Motor neuron (in vitro differentiated cells): ENCODE results near the gene ENTHD1. TPM values are rescaled to one million over a fixed set of nuclear protein-coding genes. Genes with fewer than 3 reads are reported as not detected.
A peak's percentile ranks its signal among the peaks of the same experiment; 100 is the strongest.

Source experiments
- ATAC-seq, 8 experiments: fragments of 200-7000 bp; cut with Tn5 transposase; replicated peaks in 6 of 8; 2 replicates each; pipeline ENCODE4 v1.8.0; 2021; ENCODE audit warnings: mild to moderate bottlenecking in 8 of 8, moderate library complexity in 8 of 8
- H3K27ac ChIP-seq, 2 donors: fragments of 250-450 bp; sonication (Bioruptor Pico); 2 replicates each; pipeline ENCODE4 v1.9.0; 2021; ENCODE audit warnings: antibody characterized with exemption in 2 of 2, mild to moderate bottlenecking in 2 of 2, moderate library complexity in 1 of 2
- H3K4me1 ChIP-seq, 2 donors: fragments of 250-450 bp; sonication (Bioruptor Pico); replicated peaks in 1 of 2; 2 replicates each; pipeline ENCODE4 v1.6.1; 2021; ENCODE audit warnings: antibody characterized with exemption in 2 of 2, mild to moderate bottlenecking in 2 of 2, moderate library complexity in 1 of 2
- H3K4me3 ChIP-seq, 5 donors: fragments of 250-450 bp; sonication (Bioruptor Pico); 2 replicates each; pipeline ENCODE4 v1.9.0; 2021; ENCODE audit warnings: antibody characterized with exemption in 5 of 5, mild to moderate bottlenecking in 5 of 5, moderate library complexity in 4 of 5
- WGBS, 10 experiments: fragments of 450-650 bp; shearing (Covaris generic); methylation state at CpG; one replicate each; pipeline ENCODE4 v1.0.0; 2022; 5-methylcytosine and 5-hydroxymethylcytosine counted together
- in situ Hi-C, 9 experiments: fragments of 400-800 bp; cut with MboI; loops; one replicate each; pipeline ENCODE4 v1.15.0; 2021; ENCODE audit warnings: low sequenced_read_pairs in 9 of 9, low pct_unique_long_range_greater_than_20kb in 2 of 9; ENCODE audit not compliant: unreplicated experiment in 9 of 9
- total RNA-seq, 8 experiments: library from RNA; unstranded; fragments of 300-600 nt; gene quantifications; 2 replicates each; pipeline versions ENCODE4 v1.2.3 to v1.2.4, GENCODE V29; 2022

Gene ENTHD1
- total RNA-seq, 8 experiments from 2014 or later = 0.04 to 0.38 TPM; not detected in 6

- 0 to 70% (median 56%) methylated on average over 1 to 4 of the region's 4 CpGs; no CpG with 5 or more reads in 1 of the 10 experiments for WGBS, 10 experiments
- Histone ChIP-seq H3K4me3 (no peak overlapping the region), H3K27ac (no peak overlapping the region), H3K4me1 (no peaks in the 10 kb centered on the region)
- peak in 1 of 8 experiments; percentile 31 for ATAC-seq
- in situ Hi-C loops = no loop called here
Measured at GRCh38 chr22:39814899-39815298, 78.7 kb downstream of the ENTHD1 start.

- WGBS, 10 experiments = 0 to 100% (median 64%) methylated on average over 1 to 3 of the region's 4 CpGs; no CpG with 5 or more reads in 2 of the 10 experiments
- in situ Hi-C loops = no loop called here
- ATAC-seq = no peak
- Histone ChIP-seq H3K4me1 (no peaks in the 10 kb centered on the region), H3K27ac (no peak overlapping the region), H3K4me3 (no peak overlapping the region)
Measured at GRCh38 chr22:39809772-39810557, 83.6 kb downstream of the ENTHD1 start.

- in situ Hi-C loops = no loop called here
- WGBS, 10 experiments = 0 to 35% (median 13%) methylated on average over 1 to 3 of the region's 3 CpGs; no CpG with 5 or more reads in 3 of the 10 experiments
- no peak overlapping the region for H3K27ac ChIP-seq
- H3K4me1 ChIP-seq = no peaks in the 10 kb centered on the region
- no peak overlapping the region for H3K4me3 ChIP-seq
- peak in 2 of 8 experiments; percentile 25 to 56 for ATAC-seq
Measured at GRCh38 chr22:39808081-39808480, 85.5 kb downstream of the ENTHD1 start.

GRCh38 chr22:39806109-39806508 lies 87.5 kb downstream of the ENTHD1 start:
- Histone ChIP-seq H3K27ac (no peak overlapping the region), H3K4me1 (no peaks in the 10 kb centered on the region), H3K4me3 (no peak overlapping the region)
- in situ Hi-C loops = no loop called here
- ATAC-seq = no peak
- WGBS, 10 experiments = 0 to 100% (median 71%) methylated on average over 1 to 2 of the region's 2 CpGs; no CpG with 5 or more reads in 2 of the 10 experiments

- Histone ChIP-seq H3K27ac (no peak overlapping the region), H3K4me3 (no peak overlapping the region), H3K4me1 (no peaks in the 10 kb centered on the region)
- no peak for ATAC-seq
- WGBS, 10 experiments = 14 to 90% (median 75%) methylated on average over 1 to 5 of the region's 5 CpGs; no CpG with 5 or more reads in 3 of the 10 experiments
- in situ Hi-C loops = no loop called here
Measured at GRCh38 chr22:39805117-39805516, 88.4 kb downstream of the ENTHD1 start.

GRCh38 chr22:39802682-39803081 lies 90.9 kb downstream of the ENTHD1 start:
- in situ Hi-C loops = no loop called here
- Histone ChIP-seq H3K4me1 (no peaks in the 10 kb centered on the region), H3K27ac (no peak overlapping the region), H3K4me3 (no peak overlapping the region)
- 30 to 100% (median 83%) methylated on average over 1 to 4 of the region's 4 CpGs; no CpG with 5 or more reads in 1 of the 10 experiments for WGBS, 10 experiments
- no peak for ATAC-seq

GRCh38 chr22:39800790-39801520 lies 92.6 kb downstream of the ENTHD1 start:
- ATAC-seq = peak in 1 of 8 experiments; percentile 33
- H3K4me1 ChIP-seq = no peaks in the 10 kb centered on the region
- no peak overlapping the region for H3K27ac ChIP-seq
- in situ Hi-C loops = no loop called here
- no peak overlapping the region for H3K4me3 ChIP-seq
- WGBS, 10 experiments = 6 to 85% (median 50%) methylated on average over 1 to 2 of the region's 2 CpGs; no CpG with 5 or more reads in 4 of the 10 experiments

GRCh38 chr22:39797528-39798147 lies 95.9 kb downstream of the ENTHD1 start:
- Histone ChIP-seq H3K4me1 (no peaks in the 10 kb centered on the region), H3K4me3 (no peak overlapping the region), H3K27ac (no peak overlapping the region)
- in situ Hi-C loops = no loop called here
- ATAC-seq = no peak

GRCh38 chr22:39789788-39790187 lies 103.8 kb downstream of the ENTHD1 start:
- 0 to 50% (median 17%) methylated on average over 1 to 2 of the region's 2 CpGs; no CpG with 5 or more reads in 5 of the 10 experiments for WGBS, 10 experiments
- in situ Hi-C loops = no loop called here

GRCh38 chr22:39785232-39785631 lies 108.3 kb downstream of the ENTHD1 start:
- ATAC-seq = no peak
- WGBS, 10 experiments = 0 to 93% (median 79%) methylated on average over 1 to 5 of the region's 5 CpGs; no CpG with 5 or more reads in 1 of the 10 experiments
- Histone ChIP-seq H3K4me3 (no peak overlapping the region), H3K27ac (no peak overlapping the region), H3K4me1 (no peaks in the 10 kb centered on the region)
- in situ Hi-C loops = no loop called here

More at GRCh38 chr22:39789788-39790187, 103.8 kb downstream of the ENTHD1 start:
- no peaks in the 10 kb centered on the region for H3K4me1 ChIP-seq
- H3K27ac ChIP-seq = no peak overlapping the region
- no peak overlapping the region for H3K4me3 ChIP-seq
- ATAC-seq = no peak

GRCh38 chr22:39777716-39778454 lies 115.7 kb downstream of the ENTHD1 start:
- no peak for ATAC-seq
- no peak overlapping the region for H3K4me3 ChIP-seq
- H3K4me1 ChIP-seq = no peaks in the 10 kb centered on the region
- 7 to 89% (median 54%) methylated on average over 1 to 5 of the region's 5 CpGs; no CpG with 5 or more reads in 2 of the 10 experiments for WGBS, 10 experiments
- in situ Hi-C loops = no loop called here
- H3K27ac ChIP-seq = no peak overlapping the region

- no peak overlapping the region for H3K27ac ChIP-seq
- H3K4me1 ChIP-seq = no peaks in the 10 kb centered on the region
- H3K4me3 ChIP-seq = no peak overlapping the region
- in situ Hi-C loops = no loop called here
- ATAC-seq = no peak
- 0 to 100% (median 47%) methylated on average over 1 to 2 of the region's 2 CpGs for WGBS, 10 experiments
Measured at GRCh38 chr22:39776295-39777009, 117.1 kb downstream of the ENTHD1 start.
